ENCODE results near the gene PJVK.

GRCh38 chr2:178510384-178510783 is 59.2 kb downstream of the PJVK start:
- TF ChIP-seq SP1 (CRISPR knock-in tag; IDR thresholded peaks at IDR 0.05) (no peak), GTF2E2 (tag; IDR thresholded peaks at IDR 0.05) (no peak), CTCF (IDR thresholded peaks at IDR 0.05 in 2 of 3, conservative IDR thresholded peaks at IDR 0.05 in 1 of 3; ENCODE audit: insufficient read depth in 2 of 3, low read depth in 1 of 3, low read length in 3 of 3) (no peak), TEAD4 (IDR thresholded peaks at IDR 0.05; ENCODE audit: low read length) (no peak), TEAD4 (CRISPR knock-in tag; IDR thresholded peaks at IDR 0.05; ENCODE audit: borderline replicate concordance) (no peak)

Data from K562 (cell line).